Liver (tissue), 9 donors: ENCODE data around the gene AGPAT3. TPM values are rescaled to one million over a fixed set of nuclear protein-coding genes. Genes with fewer than 3 reads are reported as not detected.

Source experiments
- DNase-seq: peaks from one replicate; pipeline ENCODE4 v3.0.0-alpha.2; 2017; ENCODE audit warnings: low spot score
- H3K27ac ChIP-seq, 2 donors: one replicate each; pipeline ENCODE4 v1.7.0; 2013; ENCODE audit warnings: inconsistent platforms in 2 of 2, low read length in 2 of 2, control low read depth in 1 of 2, low read depth in 1 of 2, mild to moderate bottlenecking in 1 of 2
- H3K27me3 ChIP-seq, 4 donors: one replicate each; pipeline versions ENCODE4 v1.6.1 to v1.7.0; 2013; ENCODE audit warnings: low read length in 3 of 4, inconsistent platforms in 1 of 4, mild to moderate bottlenecking in 1 of 4, moderate library complexity in 1 of 4; ENCODE audit not compliant: control insufficient read depth in 4 of 4, insufficient read depth in 4 of 4
- H3K36me3 ChIP-seq, 4 donors: one replicate each; pipeline versions ENCODE4 v1.6.1 to v1.7.0; 2013; ENCODE audit warnings: low read length in 3 of 4, mild to moderate bottlenecking in 3 of 4, low read depth in 1 of 4, moderate library complexity in 1 of 4; ENCODE audit not compliant: control insufficient read depth in 4 of 4, insufficient read depth in 3 of 4
- H3K4me1 ChIP-seq, 4 donors: one replicate each; pipeline versions ENCODE4 v1.6.1 to v1.7.0; 2013; ENCODE audit warnings: low read length in 3 of 4, mild to moderate bottlenecking in 3 of 4, moderate library complexity in 1 of 4; ENCODE audit not compliant: control insufficient read depth in 4 of 4, insufficient read depth in 4 of 4
- H3K4me3 ChIP-seq, 3 donors: one replicate each; pipeline versions ENCODE4 v1.6.1 to v1.7.0; 2013; ENCODE audit warnings: low read length in 3 of 3, control low read depth in 1 of 3, low read depth in 1 of 3, mild to moderate bottlenecking in 1 of 3
- H3K9ac ChIP-seq, 2 donors: one replicate each; pipeline ENCODE4 v1.7.0; 2013; ENCODE audit warnings: low read length in 2 of 2, mild to moderate bottlenecking in 2 of 2, moderate library complexity in 2 of 2, control low read depth in 1 of 2, low read depth in 1 of 2
- H3K9me3 ChIP-seq, 4 donors: one replicate each; pipeline versions ENCODE4 v1.6.1 to v1.7.0; 2013; ENCODE audit warnings: low read length in 3 of 4; ENCODE audit not compliant: control insufficient read depth in 4 of 4
- ATF3 ChIP-seq: IDR thresholded peaks from 2 replicates; pipeline ENCODE4 v1.6.1; 2016; ENCODE audit warnings: antibody characterized with exemption
- CTCF ChIP-seq: fragments of 150-350 bp; IDR thresholded peaks from 2 replicates; pipeline ENCODE4 v1.5.1; 2017; ENCODE audit warnings: improper control_type of control experiment, low read depth, low read length; ENCODE audit not compliant: missing input control
- EGR1 ChIP-seq, 2 donors: IDR thresholded peaks; 2 replicates each; pipeline ENCODE4 v1.6.1; 2016 to 2018; ENCODE audit warnings: antibody characterized with exemption in 2 of 2, low read depth in 2 of 2
- FOXA1 ChIP-seq: IDR thresholded peaks from 2 replicates; pipeline ENCODE4 v1.6.1; 2016; ENCODE audit warnings: antibody characterized with exemption
- GABPA ChIP-seq, 2 donors: IDR thresholded peaks in 1 of 2; conservative IDR thresholded peaks in 1 of 2; 2 replicates each; pipeline ENCODE4 v1.6.1; 2016; ENCODE audit warnings: antibody characterized with exemption in 2 of 2, mild to moderate bottlenecking in 1 of 2, moderate library complexity in 1 of 2
- HNF4A ChIP-seq, 2 donors: conservative IDR thresholded peaks; 2 replicates each; pipeline ENCODE4 v1.6.1; 2016; ENCODE audit warnings: antibody characterized with exemption in 2 of 2, mild to moderate bottlenecking in 2 of 2
- HNF4G ChIP-seq: IDR thresholded peaks from 2 replicates; pipeline ENCODE4 v1.6.1; 2016; ENCODE audit warnings: antibody characterized with exemption
- JUND ChIP-seq, 2 donors: IDR thresholded peaks; 2 replicates each; pipeline ENCODE4 v1.6.1; 2016; ENCODE audit warnings: antibody characterized with exemption in 2 of 2
- MAX ChIP-seq: IDR thresholded peaks from 2 replicates; pipeline ENCODE4 v1.6.1; 2016; ENCODE audit warnings: antibody characterized with exemption
- NR2F2 ChIP-seq: IDR thresholded peaks from 2 replicates; pipeline ENCODE4 v1.6.1; 2016; ENCODE audit warnings: antibody characterized with exemption
- RAD21 ChIP-seq, 2 donors: IDR thresholded peaks; 2 replicates each; pipeline ENCODE4 v1.6.1; 2016; ENCODE audit warnings: antibody characterized with exemption in 2 of 2, mild to moderate bottlenecking in 2 of 2
- RXRA ChIP-seq, 2 donors: IDR thresholded peaks; 2 replicates each; pipeline ENCODE4 v1.6.1; 2017 to 2018; ENCODE audit warnings: antibody characterized with exemption in 2 of 2, mild to moderate bottlenecking in 1 of 2
- SP1 ChIP-seq: IDR thresholded peaks from 2 replicates; pipeline ENCODE4 v1.6.1; 2018; ENCODE audit warnings: antibody characterized with exemption, mild to moderate bottlenecking
- TAF1 ChIP-seq: conservative IDR thresholded peaks from 2 replicates; pipeline ENCODE4 v1.6.1; 2016; ENCODE audit warnings: antibody characterized with exemption, mild to moderate bottlenecking
- YY1 ChIP-seq: IDR thresholded peaks from 2 replicates; pipeline ENCODE4 v1.6.1; 2016; ENCODE audit warnings: antibody characterized with exemption, mild to moderate bottlenecking
- WGBS: extraction: QIAGEN DNeasy Blood & Tissue Kit; methylation state at CpG from one replicate; pipeline ENCODE4 v1.1.7; 2013; 5-methylcytosine and 5-hydroxymethylcytosine counted together
- polyA plus RNA-seq, 2 donors: library from polyadenylated mRNA; stranded (reverse) in 1 of 2; unstranded in 1 of 2; fragments of 200-250 nt in 1 of 2; fragments of >200 nt in 1 of 2; fragmentation: Nextera tagmentation in 1 of 2; extraction: Ambion mirVana in 1 of 2; gene quantifications; one replicate each; pipeline versions ENCODE4 v1.2.1 to v1.2.3, GENCODE V29; 2013 to 2015
- total RNA-seq, 2 donors: library from RNA; depleted of rRNA; stranded (reverse); fragments of >200 nt; gene quantifications; one replicate each; pipeline ENCODE4 v1.2.3, GENCODE V29; 2014
- TF ChIP-seq, protein P1 (sequence below): IDR thresholded peaks from 2 replicates; pipeline ENCODE4 v1.6.1; 2016; ENCODE audit warnings: antibody characterized with exemption
- TF ChIP-seq, protein P2 (sequence below): IDR thresholded peaks from 2 replicates; pipeline ENCODE4 v1.6.1; 2016; ENCODE audit warnings: antibody characterized with exemption, mild to moderate bottlenecking
- donor health status: healthy.
- donor health status: healthy.
- donor health status: healthy.
- donor health status: healthy.
- donor health status: healthy.

Gene AGPAT3
- total and polyA plus RNA-seq, 4 donors = 32.3 to 148 (median 59.8) TPM

DNA sequence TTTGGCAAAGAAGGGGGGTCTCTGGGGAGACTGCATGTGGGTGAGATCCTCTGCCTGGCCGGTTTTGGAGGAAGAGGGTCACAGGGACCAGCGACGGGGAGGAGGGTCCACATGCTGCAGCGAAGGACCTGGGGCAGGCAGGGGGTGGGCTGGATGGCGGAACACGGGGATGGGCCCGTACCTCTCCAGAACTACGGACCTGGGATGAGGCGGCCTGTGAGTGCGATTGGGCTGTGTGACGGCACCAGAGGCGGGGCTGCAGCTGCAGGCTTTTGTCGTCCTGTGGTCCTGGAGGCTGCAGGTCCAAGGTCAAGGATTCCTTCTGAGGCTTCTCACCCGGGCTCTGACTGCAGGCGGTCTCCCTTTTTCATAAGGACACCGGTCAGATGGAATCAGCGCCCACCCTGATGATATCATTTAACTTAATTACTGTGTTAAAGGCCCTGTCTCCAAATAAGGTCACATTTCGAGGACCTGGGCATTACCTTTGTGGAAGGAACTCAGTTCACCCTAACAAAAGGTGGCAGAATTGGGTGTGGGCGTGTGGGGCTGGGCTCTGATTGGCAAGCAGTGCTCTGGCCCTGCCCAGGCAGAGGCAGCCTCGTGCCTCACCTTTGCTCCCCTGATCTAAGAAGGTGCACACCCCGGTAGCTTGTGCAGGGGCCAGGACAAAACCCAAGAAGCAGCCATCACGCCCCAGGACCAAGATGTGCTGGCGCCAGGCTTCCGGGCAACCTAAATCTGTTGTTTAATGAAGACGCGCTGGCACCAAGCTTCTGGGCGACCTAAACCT, 87.1 kb downstream of the AGPAT3 start:
- peaks cover 0 to 4% (median 0%) of the 10 kb centered on the region in 4 donors for H3K36me3 ChIP-seq
- no peak for DNase-seq
- peaks cover 0 to 4% (median 3%) of the 10 kb centered on the region in 4 donors for H3K4me1 ChIP-seq
- H3K9ac ChIP-seq = no peak overlapping the region
- peaks cover 0 to 4% (median under 1%) of the 10 kb centered on the region in 4 donors for H3K9me3 ChIP-seq
- TF ChIP-seq NR2F2 (no peak), RXRA (IDR thresholded peaks at IDR 0.05) (no peak), YY1 (no peak), TAF1 (no peak), HNF4G (no peak), SP1 (no peak)
- TF ChIP-seq, protein P1, sequence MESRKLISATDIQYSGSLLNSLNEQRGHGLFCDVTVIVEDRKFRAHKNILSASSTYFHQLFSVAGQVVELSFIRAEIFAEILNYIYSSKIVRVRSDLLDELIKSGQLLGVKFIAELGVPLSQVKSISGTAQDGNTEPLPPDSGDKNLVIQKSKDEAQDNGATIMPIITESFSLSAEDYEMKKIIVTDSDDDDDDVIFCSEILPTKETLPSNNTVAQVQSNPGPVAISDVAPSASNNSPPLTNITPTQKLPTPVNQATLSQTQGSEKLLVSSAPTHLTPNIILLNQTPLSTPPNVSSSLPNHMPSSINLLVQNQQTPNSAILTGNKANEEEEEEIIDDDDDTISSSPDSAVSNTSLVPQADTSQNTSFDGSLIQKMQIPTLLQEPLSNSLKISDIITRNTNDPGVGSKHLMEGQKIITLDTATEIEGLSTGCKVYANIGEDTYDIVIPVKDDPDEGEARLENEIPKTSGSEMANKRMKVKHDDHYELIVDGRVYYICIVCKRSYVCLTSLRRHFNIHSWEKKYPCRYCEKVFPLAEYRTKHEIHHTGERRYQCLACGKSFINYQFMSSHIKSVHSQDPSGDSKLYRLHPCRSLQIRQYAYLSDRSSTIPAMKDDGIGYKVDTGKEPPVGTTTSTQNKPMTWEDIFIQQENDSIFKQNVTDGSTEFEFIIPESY = no peak
- WGBS = 92% methylated on average over 27 of the region's 27 CpGs
- no peak overlapping the region for H3K27ac ChIP-seq
- no peaks in the 10 kb centered on the region for H3K27me3 ChIP-seq
- H3K4me3 ChIP-seq = no peak overlapping the region

GRCh38 chr21:43953021-43953420, 88.0 kb downstream of the AGPAT3 start:
- no peaks in the 10 kb centered on the region for H3K27me3 ChIP-seq

DNA sequence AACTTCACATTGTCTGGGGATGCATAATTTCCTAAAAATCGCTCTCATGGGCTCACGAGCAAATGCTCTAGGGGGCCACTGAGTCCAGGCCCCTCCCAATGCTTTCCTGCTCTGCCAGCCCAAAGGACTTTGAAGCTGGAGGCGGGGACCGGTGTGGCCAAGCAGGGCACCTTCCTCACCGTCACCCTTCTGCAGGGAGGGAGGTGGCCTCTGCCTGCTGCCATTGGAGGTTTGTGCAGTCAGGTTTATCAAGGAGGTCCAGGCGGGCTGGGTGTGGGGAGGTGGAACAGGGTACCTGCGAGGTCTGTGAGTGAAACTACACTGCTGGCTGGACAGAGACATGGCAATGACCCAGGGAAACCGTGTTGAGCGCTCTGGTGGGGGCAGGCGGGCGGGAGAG, 89.0 kb downstream of the AGPAT3 start:
- WGBS = 89% methylated on average over 11 of the region's 11 CpGs
- H3K27me3 ChIP-seq = no peaks in the 10 kb centered on the region
- peaks cover 0 to 2% (median 0%) of the 10 kb centered on the region in 4 donors for H3K36me3 ChIP-seq
- peaks cover 0 to 4% (median 3%) of the 10 kb centered on the region in 4 donors for H3K4me1 ChIP-seq
- no peak overlapping the region for H3K4me3 ChIP-seq
- peaks cover 0 to 4% (median 0%) of the 10 kb centered on the region in 4 donors for H3K9me3 ChIP-seq
- DNase-seq = no peak
- no peak overlapping the region for H3K27ac ChIP-seq
- H3K9ac ChIP-seq = no peak overlapping the region
- TF ChIP-seq TAF1 (no peak), EGR1 (IDR thresholded peaks at IDR 0.05; ENCODE audit: low read depth in 2 of 2) (no peak), CTCF (no peak), FOXA1 (no peak), ATF3 (no peak), RXRA (IDR thresholded peaks at IDR 0.05) (no peak), RAD21 (IDR thresholded peaks at IDR 0.05) (no peak), YY1 (no peak), GABPA (IDR thresholded peaks at IDR 0.05 in 1 of 2, conservative IDR thresholded peaks at IDR 0.05 in 1 of 2) (no peak), HNF4A (conservative IDR thresholded peaks at IDR 0.05) (no peak), JUND (IDR thresholded peaks at IDR 0.05) (no peak), MAX (no peak), NR2F2 (no peak)
- TF ChIP-seq, protein P1 = no peak
- TF ChIP-seq, protein P2, sequence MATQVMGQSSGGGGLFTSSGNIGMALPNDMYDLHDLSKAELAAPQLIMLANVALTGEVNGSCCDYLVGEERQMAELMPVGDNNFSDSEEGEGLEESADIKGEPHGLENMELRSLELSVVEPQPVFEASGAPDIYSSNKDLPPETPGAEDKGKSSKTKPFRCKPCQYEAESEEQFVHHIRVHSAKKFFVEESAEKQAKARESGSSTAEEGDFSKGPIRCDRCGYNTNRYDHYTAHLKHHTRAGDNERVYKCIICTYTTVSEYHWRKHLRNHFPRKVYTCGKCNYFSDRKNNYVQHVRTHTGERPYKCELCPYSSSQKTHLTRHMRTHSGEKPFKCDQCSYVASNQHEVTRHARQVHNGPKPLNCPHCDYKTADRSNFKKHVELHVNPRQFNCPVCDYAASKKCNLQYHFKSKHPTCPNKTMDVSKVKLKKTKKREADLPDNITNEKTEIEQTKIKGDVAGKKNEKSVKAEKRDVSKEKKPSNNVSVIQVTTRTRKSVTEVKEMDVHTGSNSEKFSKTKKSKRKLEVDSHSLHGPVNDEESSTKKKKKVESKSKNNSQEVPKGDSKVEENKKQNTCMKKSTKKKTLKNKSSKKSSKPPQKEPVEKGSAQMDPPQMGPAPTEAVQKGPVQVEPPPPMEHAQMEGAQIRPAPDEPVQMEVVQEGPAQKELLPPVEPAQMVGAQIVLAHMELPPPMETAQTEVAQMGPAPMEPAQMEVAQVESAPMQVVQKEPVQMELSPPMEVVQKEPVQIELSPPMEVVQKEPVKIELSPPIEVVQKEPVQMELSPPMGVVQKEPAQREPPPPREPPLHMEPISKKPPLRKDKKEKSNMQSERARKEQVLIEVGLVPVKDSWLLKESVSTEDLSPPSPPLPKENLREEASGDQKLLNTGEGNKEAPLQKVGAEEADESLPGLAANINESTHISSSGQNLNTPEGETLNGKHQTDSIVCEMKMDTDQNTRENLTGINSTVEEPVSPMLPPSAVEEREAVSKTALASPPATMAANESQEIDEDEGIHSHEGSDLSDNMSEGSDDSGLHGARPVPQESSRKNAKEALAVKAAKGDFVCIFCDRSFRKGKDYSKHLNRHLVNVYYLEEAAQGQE = no peak

More at GRCh38 chr21:43953021-43953420, 88.0 kb downstream of the AGPAT3 start:
- Histone ChIP-seq H3K36me3 (peaks cover 0 to 4% (median 0%) of the 10 kb centered on the region in 4 donors), H3K4me1 (peaks cover 0 to 4% (median 3%) of the 10 kb centered on the region in 4 donors), H3K9me3 (peaks cover 0 to 4% (median under 1%) of the 10 kb centered on the region in 4 donors), H3K4me3 (no peak overlapping the region), H3K9ac (no peak overlapping the region), H3K27ac (no peak overlapping the region)
- 92% methylated on average over 17 of the region's 17 CpGs for WGBS
- no peak for TF ChIP-seq RAD21 (IDR thresholded peaks at IDR 0.05)
- DNase-seq = no peak
